Spleen (tissue), 11 donors: ENCODE data around the gene ODAD4. TPM values are rescaled to one million over a fixed set of nuclear protein-coding genes. Genes with fewer than 3 reads are reported as not detected.
A peak's percentile ranks its signal among the peaks of the same experiment; 100 is the strongest.

ENCODE experiments used
- DNase-seq: peaks from one replicate; pipeline ENCODE4 v3.0.0-alpha.2; 2020
- H3K27ac ChIP-seq, 8 donors: fragments of 200-600 bp; sonication (generic) in 7 of 8; 1 replicate in 4 of 8; 2 replicates in 4 of 8; pipeline versions ENCODE4 v1.5.0 to v1.8.0; 2016 to 2021; ENCODE audit warnings: inconsistent platforms in 4 of 8, mild to moderate bottlenecking in 4 of 8, moderate library complexity in 1 of 8
- H3K27me3 ChIP-seq, 7 donors: fragments of 200-600 bp; sonication (generic) in 6 of 7; replicated peaks in 1 of 7; 1 replicate in 4 of 7; 2 replicates in 3 of 7; pipeline versions ENCODE4 v1.5.0 to v1.8.0; 2016 to 2021; ENCODE audit warnings: inconsistent platforms in 3 of 7, mild to moderate bottlenecking in 1 of 7
- H3K36me3 ChIP-seq, 6 donors: fragments of 200-600 bp; sonication (generic) in 5 of 6; 1 replicate in 4 of 6; 2 replicates in 2 of 6; pipeline versions ENCODE4 v1.5.0 to v1.8.0; 2016 to 2021; ENCODE audit warnings: inconsistent platforms in 2 of 6
- H3K4me1 ChIP-seq, 6 donors: fragments of 200-600 bp; sonication (generic) in 5 of 6; 1 replicate in 3 of 6; 2 replicates in 3 of 6; pipeline versions ENCODE4 v1.5.0 to v1.8.0; 2016 to 2021; ENCODE audit warnings: inconsistent platforms in 3 of 6
- H3K4me3 ChIP-seq, 8 donors: fragments of 200-600 bp; sonication (generic) in 7 of 8; 1 replicate in 4 of 8; 2 replicates in 4 of 8; pipeline versions ENCODE4 v1.5.0 to v1.8.0; 2016 to 2021; ENCODE audit warnings: inconsistent platforms in 4 of 8, mild to moderate bottlenecking in 4 of 8, moderate library complexity in 2 of 8
- H3K9me3 ChIP-seq, 8 donors: fragments of 200-600 bp; sonication (generic) in 7 of 8; 1 replicate in 4 of 8; 2 replicates in 4 of 8; pipeline versions ENCODE4 v1.5.0 to v1.8.0; 2016 to 2021; ENCODE audit warnings: inconsistent platforms in 4 of 8
- POLR2A ChIP-seq, 3 donors: fragments of 450-650 bp; IDR thresholded peaks; one replicate each; pipeline ENCODE4 v1.5.1; 2017; ENCODE audit warnings: antibody characterized with exemption in 3 of 3, mild to moderate bottlenecking in 1 of 3
- POLR2AphosphoS5 ChIP-seq, 3 donors: sonication (generic); formaldehyde crosslinking; IDR thresholded peaks; one replicate each; pipeline ENCODE4 v1.5.1; 2017; ENCODE audit warnings: antibody characterized with exemption in 3 of 3
- whole genome bisulfite sequencing, 5 donors: extraction: QIAGEN DNeasy Blood & Tissue Kit in 3 of 5; methylation state at CpG; one replicate each; pipeline versions ENCODE4 v1.1.5 to v1.1.7; 2013 to 2018; 5-methylcytosine and 5-hydroxymethylcytosine counted together
- intact Hi-C: fragments of 100-400 bp; cut with DNase I; formaldehyde crosslinking; loops from one replicate; pipeline ENCODE4 v1.15.0; 2023; ENCODE audit warnings: low total_unique reads
- polyA plus RNA-seq, 3 donors: library from polyadenylated mRNA; stranded (reverse); fragments of 200-250 nt; gene quantifications; one replicate each; pipeline ENCODE4 v1.2.1, GENCODE V29; 2013
- total RNA-seq, 7 donors: library from RNA; depleted of rRNA in 3 of 7; stranded (reverse); fragments of >200 nt in 3 of 7; fragmentation: NEBNext Ultra II Directional in 4 of 7; extraction: Animal tissue kit (Norgen Biotek cat#: 25700) in 4 of 7; gene quantifications; one replicate each; pipeline versions ENCODE4 v1.1.0 to v1.2.1, GENCODE V29; 2016 to 2021
- TF ChIP-seq, protein P1 (sequence below), 11 experiments: fragments of 200-600 bp in 7 of 11; fragments of 450-650 bp in 4 of 11; sonication (generic) in 4 of 11; IDR thresholded peaks in 8 of 11; conservative IDR thresholded peaks in 3 of 11; 1 replicate in 7 of 11; 2 replicates in 4 of 11; pipeline versions ENCODE4 v1.4.0 to v1.8.0; 2016 to 2021; ENCODE audit warnings: antibody characterized with exemption in 11 of 11, inconsistent platforms in 4 of 11, mild to moderate bottlenecking in 1 of 11
- donor health status: healthy with polysubstance abuse.
- donor health status: DM: no; HTN: no; CAD: no; lungs with moderate emphysema.
- donor health status: DM: no; HTN: no; CAD: no.
- donor health status: Bipolar disorder and iron deficiency.
- donor health status: healthy.
- donor health status: DM: no; HTN: no; CAD: no.
- donor health status: DM: yes; HTN: yes; CAD: no.

Gene ODAD4
- total and polyA plus RNA-seq, 10 donors: 0.20 to 1.0 (median 0.33) TPM; not detected in 4

DNA sequence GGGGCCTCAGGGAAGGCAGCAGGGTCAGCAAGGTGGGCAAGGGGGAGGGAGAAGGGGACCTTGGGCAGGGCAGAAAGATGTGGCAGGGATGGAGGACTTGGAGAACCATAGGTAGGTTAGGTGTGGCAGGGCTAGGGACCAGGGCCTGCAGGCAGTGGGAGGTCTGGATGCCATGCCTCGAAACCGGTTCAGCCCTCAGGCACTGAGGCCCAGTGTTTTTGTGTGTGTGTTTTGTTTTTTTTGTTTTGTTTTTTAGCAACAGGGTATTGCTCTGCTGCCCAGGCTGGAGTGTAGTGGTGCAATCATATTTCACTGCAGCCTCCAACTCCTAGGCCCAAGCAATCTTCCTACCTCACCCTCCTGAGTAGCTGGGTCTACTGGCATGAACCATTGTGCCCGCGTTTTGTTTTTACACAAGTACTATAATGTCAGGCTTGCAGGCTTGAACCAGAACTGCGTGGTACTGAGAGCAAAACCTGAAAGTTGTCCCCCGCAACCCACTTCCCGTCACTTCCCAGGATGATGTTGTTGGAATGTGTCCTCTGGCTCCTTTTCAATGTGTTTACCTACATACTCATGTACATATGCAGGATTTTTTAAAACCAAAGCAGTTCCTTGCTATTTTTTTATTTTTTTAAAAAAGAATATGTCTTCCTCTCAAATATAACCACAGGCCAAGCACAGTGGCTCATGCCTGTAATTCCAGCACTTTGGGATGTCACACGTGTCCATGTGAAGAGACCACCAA, 12.4 kb downstream of the ODAD4 start:
- intact Hi-C loops: no loop called here
- no peaks in the 10 kb centered on the region for H3K4me1 ChIP-seq
- 92 to 97% (median 95%) methylated on average over 8 of the region's 8 CpGs for WGBS, 5 donors
- no peak for DNase-seq
- TF ChIP-seq POLR2AphosphoS5 (IDR thresholded peaks at IDR 0.05) (no peak), POLR2A (IDR thresholded peaks at IDR 0.05) (no peak)
- TF ChIP-seq, protein P1, sequence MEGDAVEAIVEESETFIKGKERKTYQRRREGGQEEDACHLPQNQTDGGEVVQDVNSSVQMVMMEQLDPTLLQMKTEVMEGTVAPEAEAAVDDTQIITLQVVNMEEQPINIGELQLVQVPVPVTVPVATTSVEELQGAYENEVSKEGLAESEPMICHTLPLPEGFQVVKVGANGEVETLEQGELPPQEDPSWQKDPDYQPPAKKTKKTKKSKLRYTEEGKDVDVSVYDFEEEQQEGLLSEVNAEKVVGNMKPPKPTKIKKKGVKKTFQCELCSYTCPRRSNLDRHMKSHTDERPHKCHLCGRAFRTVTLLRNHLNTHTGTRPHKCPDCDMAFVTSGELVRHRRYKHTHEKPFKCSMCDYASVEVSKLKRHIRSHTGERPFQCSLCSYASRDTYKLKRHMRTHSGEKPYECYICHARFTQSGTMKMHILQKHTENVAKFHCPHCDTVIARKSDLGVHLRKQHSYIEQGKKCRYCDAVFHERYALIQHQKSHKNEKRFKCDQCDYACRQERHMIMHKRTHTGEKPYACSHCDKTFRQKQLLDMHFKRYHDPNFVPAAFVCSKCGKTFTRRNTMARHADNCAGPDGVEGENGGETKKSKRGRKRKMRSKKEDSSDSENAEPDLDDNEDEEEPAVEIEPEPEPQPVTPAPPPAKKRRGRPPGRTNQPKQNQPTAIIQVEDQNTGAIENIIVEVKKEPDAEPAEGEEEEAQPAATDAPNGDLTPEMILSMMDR (IDR thresholded peaks at IDR 0.05 in 8 of 11, conservative IDR thresholded peaks at IDR 0.05 in 3 of 11): no peak
- H3K27ac ChIP-seq: no peak overlapping the region
- no peaks in the 10 kb centered on the region for H3K36me3 ChIP-seq
- no peak overlapping the region for H3K4me3 ChIP-seq
- H3K9me3 ChIP-seq: no peaks in the 10 kb centered on the region
- H3K27me3 ChIP-seq: no peaks in the 10 kb centered on the region

DNA sequence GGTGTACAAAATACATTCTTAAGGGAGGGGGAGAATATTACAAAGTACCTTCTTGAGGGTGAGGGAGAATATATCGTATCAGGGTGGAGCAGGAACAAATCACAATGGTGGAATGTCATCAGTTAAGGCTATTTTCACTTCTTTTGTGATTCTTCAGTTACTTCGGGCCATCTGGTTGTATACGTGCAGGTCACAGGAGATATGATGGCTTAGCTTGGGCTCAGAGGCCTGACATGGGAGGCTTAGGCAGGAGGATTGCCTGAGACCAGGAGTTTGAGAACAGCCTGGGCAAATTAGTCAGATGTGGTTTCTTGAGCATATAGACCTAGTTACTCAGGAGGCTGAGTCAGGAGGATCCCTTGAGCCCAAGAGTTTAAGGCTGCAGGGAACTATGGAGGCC, 13.1 kb downstream of the ODAD4 start:
- no peaks in the 10 kb centered on the region for H3K36me3 ChIP-seq
- no peaks in the 10 kb centered on the region for H3K4me1 ChIP-seq
- no peaks in the 10 kb centered on the region for H3K9me3 ChIP-seq
- H3K27me3 ChIP-seq: no peaks in the 10 kb centered on the region
- H3K27ac ChIP-seq: no peak overlapping the region
- WGBS, 5 donors: 90 to 95% (median 91%) methylated on average over 3 of the region's 3 CpGs
- intact Hi-C loops: no loop called here
- H3K4me3 ChIP-seq: no peak overlapping the region
- no peak for DNase-seq
- no peak for TF ChIP-seq POLR2AphosphoS5 (IDR thresholded peaks at IDR 0.05)
- TF ChIP-seq, protein P1 (IDR thresholded peaks at IDR 0.05 in 8 of 11, conservative IDR thresholded peaks at IDR 0.05 in 3 of 11): no peak
- no peak for TF ChIP-seq POLR2A (IDR thresholded peaks at IDR 0.05)

DNA sequence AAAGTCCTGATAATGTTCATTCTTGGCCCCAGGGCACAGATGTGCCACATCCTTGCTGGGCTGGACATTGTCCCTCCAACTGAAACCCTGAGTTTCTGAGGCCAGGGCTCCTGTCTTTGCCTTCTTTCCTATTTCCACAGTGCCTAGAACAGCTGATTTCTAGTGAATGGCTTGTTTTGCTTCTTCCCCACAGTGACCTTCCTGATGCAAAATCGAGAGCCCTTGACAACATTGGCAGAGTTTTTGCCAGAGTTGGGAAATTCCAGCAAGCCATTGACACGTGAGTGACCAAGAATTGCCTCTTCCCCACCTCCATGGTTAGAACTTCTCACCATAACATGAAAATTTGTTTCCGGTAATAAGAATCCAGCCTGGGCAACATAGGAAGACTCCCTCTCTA, 14.5 kb downstream of the ODAD4 start:
- no peaks in the 10 kb centered on the region for H3K36me3 ChIP-seq
- TF ChIP-seq POLR2A (IDR thresholded peaks at IDR 0.05) (no peak), POLR2AphosphoS5 (IDR thresholded peaks at IDR 0.05) (no peak)
- TF ChIP-seq, protein P1 (IDR thresholded peaks at IDR 0.05 in 8 of 11, conservative IDR thresholded peaks at IDR 0.05 in 3 of 11): no peak
- H3K4me1 ChIP-seq: no peaks in the 10 kb centered on the region
- H3K4me3 ChIP-seq: no peak overlapping the region
- H3K27ac ChIP-seq: peak overlapping the region in 6 of 8 donors; percentile 20 to 55 (median 36)
- WGBS, 5 donors: 41 to 64% (median 58%) methylated on average over 3 of the region's 3 CpGs
- no peaks in the 10 kb centered on the region for H3K27me3 ChIP-seq
- no peaks in the 10 kb centered on the region for H3K9me3 ChIP-seq
- DNase-seq: no peak
- intact Hi-C loops: no loop called here

DNA sequence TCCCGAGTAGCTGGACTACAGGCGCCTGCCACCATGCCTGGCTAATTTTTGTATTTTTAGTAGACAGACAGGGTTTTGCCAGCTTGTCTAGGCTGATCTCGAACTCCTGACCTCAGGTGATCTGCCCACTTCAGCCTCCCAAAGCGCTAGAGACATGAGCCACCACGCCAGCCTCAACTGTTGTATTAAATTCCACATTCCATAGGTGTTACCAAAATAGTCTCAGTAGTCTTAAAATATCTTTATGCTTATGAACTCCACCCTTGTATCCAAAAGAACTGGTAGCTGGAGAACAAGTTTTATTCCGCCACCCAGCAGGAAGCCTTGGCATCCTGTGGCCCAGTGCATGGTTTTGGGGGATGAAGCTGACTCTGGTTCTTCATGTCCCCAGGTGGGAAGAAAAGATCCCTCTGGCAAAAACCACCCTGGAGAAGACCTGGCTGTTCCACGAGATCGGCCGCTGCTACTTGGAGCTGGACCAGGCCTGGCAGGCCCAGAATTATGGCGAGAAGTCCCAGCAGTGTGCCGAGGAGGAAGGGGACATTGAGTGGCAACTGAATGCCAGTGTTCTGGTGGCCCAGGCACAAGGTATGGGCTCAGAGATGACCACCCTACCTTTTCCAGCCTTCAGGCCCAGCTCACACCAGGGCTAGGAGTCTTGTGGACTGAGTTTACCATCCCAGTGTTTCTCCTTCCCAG, 18.5 kb downstream of the ODAD4 start:
- TF ChIP-seq, protein P1 (IDR thresholded peaks at IDR 0.05 in 8 of 11, conservative IDR thresholded peaks at IDR 0.05 in 3 of 11): no peak
- TF ChIP-seq POLR2A (IDR thresholded peaks at IDR 0.05): no peak
- TF ChIP-seq POLR2AphosphoS5 (IDR thresholded peaks at IDR 0.05): no peak
- no peak for DNase-seq
- peaks cover 0 to 4% (median 0%) of the 10 kb centered on the region in 6 donors for H3K4me1 ChIP-seq
- WGBS, 5 donors: 77 to 88% (median 86%) methylated on average over 6 to 11 of the region's 11 CpGs
- intact Hi-C loops: no loop called here
- no peak overlapping the region for H3K27ac ChIP-seq
- H3K36me3 ChIP-seq: no peaks in the 10 kb centered on the region
- H3K4me3 ChIP-seq: no peak overlapping the region
- H3K9me3 ChIP-seq: no peaks in the 10 kb centered on the region
- no peaks in the 10 kb centered on the region for H3K27me3 ChIP-seq
